ENCODE measurements around the gene SLC20A1.

- TF ChIP-seq CTCF (IDR thresholded peaks at IDR 0.05; ENCODE audit: low read length) (no peak), EZH2 (IDR thresholded peaks at IDR 0.05; ENCODE audit: borderline replicate concordance, low read length) (no peak)
Measured at GRCh38 chr2:112710956-112711750, 65.4 kb downstream of the SLC20A1 start.

All from OCI-LY1 (cell line).